H1 (cell line): ENCODE measurements around the gene PDZD2. TPM values are rescaled to one million over a fixed set of nuclear protein-coding genes. Genes with fewer than 3 reads are reported as not detected.

Experiments used
- FOSL1 ChIP-seq: IDR thresholded peaks from 2 replicates; pipeline ENCODE4 v1.6.1; 2011; ENCODE audit warnings: mild to moderate bottlenecking, low read depth, low read length, moderate library complexity; ENCODE audit not compliant: insufficient read depth
- JUND ChIP-seq: IDR thresholded peaks from 2 replicates; pipeline ENCODE4 v1.6.1; 2011; ENCODE audit warnings: mild to moderate bottlenecking, improper control_type of control experiment, low read length
- KDM1A ChIP-seq: fragments of 200-600, 300-600 bp; sonication (generic); IDR thresholded peaks from 2 replicates; pipeline ENCODE4 v1.7.1; 2016; ENCODE audit warnings: mild to moderate bottlenecking, low read length, borderline replicate concordance
- KDM4A ChIP-seq: IDR thresholded peaks from one replicate; pipeline ENCODE4 v1.7.1; 2012; ENCODE audit warnings: low read depth, mild to moderate bottlenecking, moderate library complexity, low read length, inconsistent platforms; ENCODE audit not compliant: severe bottlenecking
- POLR2AphosphoS5 ChIP-seq: IDR thresholded peaks from 2 replicates; pipeline ENCODE4 v1.6.1; 2011; ENCODE audit warnings: low read depth, low read length
- SP4 ChIP-seq: IDR thresholded peaks from 2 replicates; pipeline ENCODE4 v1.6.1; 2012; ENCODE audit warnings: low read length, inconsistent platforms
- TAF7 ChIP-seq: optimal IDR thresholded peaks from 2 replicates; pipeline ENCODE3; 2011; ENCODE audit warnings: low read depth, mild to moderate bottlenecking, inconsistent platforms, low read length, moderate library complexity, borderline replicate concordance
- polyA plus RNA-seq, 7 experiments: library from polyadenylated mRNA; depleted of rRNA in 3 of 7; stranded (reverse) in 5 of 7; unstranded in 2 of 7; fragments of >200 nt in 5 of 7; fragments of 200-250 nt in 2 of 7; gene quantifications; 1 replicate in 5 of 7; 2 replicates in 1 of 7; 4 replicates in 1 of 7; pipeline versions ENCODE4 v1.2.1 to v1.2.3, GENCODE V29; 2011 to 2013; ENCODE audit warnings: missing spikeins in 2 of 7, mixed read lengths in 2 of 7
- total RNA-seq: library from RNA; stranded (reverse); fragmentation: NEBNext Ultra II Directional; extraction: Animal tissue kit (Norgen Biotek cat#: 25700); gene quantifications from 2 replicates; pipeline ENCODE4 v1.2.1, GENCODE V29; 2021

PDZD2 gene
- total and polyA plus RNA-seq, 2 of the 8 experiments (the other 6 are each of a cell fraction or from before 2014, with no cell fraction given): 1.2 to 6.8 TPM

GRCh38 chr5:31898036-31898632, 259.2 kb downstream of the PDZD2 start (continued):
- no peak for TF ChIP-seq KDM1A
- TF ChIP-seq SP4: no peak
- no peak for TF ChIP-seq KDM4A
- no peak for TF ChIP-seq TAF7
- no peak for TF ChIP-seq JUND
- no peak for TF ChIP-seq FOSL1
- no peak for TF ChIP-seq POLR2AphosphoS5
